ENCODE results near the gene PRDM16. TPM values are rescaled to one million over a fixed set of nuclear protein-coding genes. Genes with fewer than 3 reads are reported as not detected.

The PRDM16 gene
- polyA plus RNA-seq, 1 donor (not counting 4 experiments of a cell fraction or from before 2014, with no cell fraction given), result 0.05 TPM

DNA sequence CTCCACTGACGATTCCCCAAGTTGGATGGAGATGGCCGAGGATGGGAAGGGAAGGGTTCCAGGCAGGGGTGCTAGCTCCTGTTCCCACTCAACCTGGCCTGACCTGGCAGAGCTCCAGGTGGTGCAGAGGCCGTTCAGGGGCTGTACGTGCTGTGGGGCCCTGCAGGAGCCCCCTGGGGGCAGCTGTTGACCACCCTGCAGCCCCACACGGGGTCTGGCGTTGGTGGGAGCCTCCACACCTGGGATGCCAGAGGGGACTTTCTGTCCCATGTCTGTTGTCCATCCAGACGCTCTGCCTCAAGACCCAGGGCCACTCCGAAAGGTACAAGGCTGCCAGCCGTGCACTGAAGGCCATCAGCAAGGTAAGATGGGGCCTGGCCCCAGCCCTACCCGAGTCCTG lies 405.4 kb downstream of the PRDM16 start:
- no peak for FAIRE-seq

DNA sequence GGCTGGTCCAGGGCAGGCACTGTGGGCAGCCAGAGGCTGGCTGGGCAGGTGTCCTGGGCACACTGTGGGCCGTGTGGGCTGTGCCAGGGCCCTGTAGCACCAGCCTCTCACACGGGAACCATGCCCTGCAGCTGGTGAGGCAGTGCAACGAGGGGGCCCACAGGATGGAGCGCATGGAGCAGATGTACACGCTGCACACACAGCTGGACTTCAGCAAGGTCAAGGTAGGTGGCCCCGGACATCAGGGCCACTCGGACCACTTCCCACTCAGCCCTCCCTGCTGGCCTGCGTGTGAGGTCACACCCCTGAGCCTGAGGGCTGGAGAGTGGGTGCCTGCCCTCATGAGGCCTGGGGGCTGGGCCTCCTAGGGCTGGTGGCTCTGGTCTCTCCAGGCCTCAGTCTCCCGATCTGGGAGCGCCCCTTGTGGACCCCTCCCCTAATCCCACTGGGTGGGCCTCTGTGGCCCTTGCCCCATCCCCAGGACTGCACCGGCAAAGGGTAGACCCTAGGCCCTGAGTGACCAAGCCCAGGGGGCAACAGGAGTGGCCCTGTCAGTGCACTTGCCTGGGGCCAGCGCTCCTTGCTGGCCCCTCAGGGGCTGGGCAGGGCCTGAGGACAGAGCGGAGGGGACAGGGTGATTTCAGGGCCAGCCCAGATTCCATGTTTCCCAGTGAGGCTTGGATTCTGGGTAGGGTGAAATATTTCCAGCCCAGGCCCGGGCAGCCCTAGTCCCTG lies 407.0 kb downstream of the PRDM16 start:
- H3K9me1 ChIP-seq (ENCODE audit: control insufficient read depth, extremely low read depth, insufficient read depth, low read length), result no peaks in the 10 kb centered on the region
- no peak for FAIRE-seq
- no peaks in the 10 kb centered on the region for H3K79me2 ChIP-seq (ENCODE audit: control insufficient read depth, insufficient read depth, low read length)
- H3K27me3 ChIP-seq (ENCODE audit: control insufficient read depth, extremely low read depth, insufficient read depth, low read length), result no peaks in the 10 kb centered on the region
- H3K9ac ChIP-seq (ENCODE audit: control insufficient read depth, extremely low read depth, insufficient read depth, low read length), result no peak overlapping the region
- TF ChIP-seq, protein P1, sequence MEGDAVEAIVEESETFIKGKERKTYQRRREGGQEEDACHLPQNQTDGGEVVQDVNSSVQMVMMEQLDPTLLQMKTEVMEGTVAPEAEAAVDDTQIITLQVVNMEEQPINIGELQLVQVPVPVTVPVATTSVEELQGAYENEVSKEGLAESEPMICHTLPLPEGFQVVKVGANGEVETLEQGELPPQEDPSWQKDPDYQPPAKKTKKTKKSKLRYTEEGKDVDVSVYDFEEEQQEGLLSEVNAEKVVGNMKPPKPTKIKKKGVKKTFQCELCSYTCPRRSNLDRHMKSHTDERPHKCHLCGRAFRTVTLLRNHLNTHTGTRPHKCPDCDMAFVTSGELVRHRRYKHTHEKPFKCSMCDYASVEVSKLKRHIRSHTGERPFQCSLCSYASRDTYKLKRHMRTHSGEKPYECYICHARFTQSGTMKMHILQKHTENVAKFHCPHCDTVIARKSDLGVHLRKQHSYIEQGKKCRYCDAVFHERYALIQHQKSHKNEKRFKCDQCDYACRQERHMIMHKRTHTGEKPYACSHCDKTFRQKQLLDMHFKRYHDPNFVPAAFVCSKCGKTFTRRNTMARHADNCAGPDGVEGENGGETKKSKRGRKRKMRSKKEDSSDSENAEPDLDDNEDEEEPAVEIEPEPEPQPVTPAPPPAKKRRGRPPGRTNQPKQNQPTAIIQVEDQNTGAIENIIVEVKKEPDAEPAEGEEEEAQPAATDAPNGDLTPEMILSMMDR (optimal IDR thresholded peaks at IDR 0.05 in 1 of 3, IDR thresholded peaks at IDR 0.05 in 1 of 3, conservative IDR thresholded peaks at IDR 0.05 in 1 of 3; ENCODE audit: extremely low read depth in 1 of 3, insufficient read depth in 2 of 3, low read length in 3 of 3), result no peak
- TF ChIP-seq EZH2 (IDR thresholded peaks at IDR 0.05; ENCODE audit: low read length), result no peak
- peaks cover 31% of the 10 kb centered on the region for H3K4me1 ChIP-seq (ENCODE audit: control insufficient read depth, extremely low read depth, insufficient read depth, low read length)
- H3K9me3 ChIP-seq (ENCODE audit: control insufficient read depth, low read depth, low read length), result no peaks in the 10 kb centered on the region
- H3K27ac ChIP-seq (ENCODE audit: control insufficient read depth, insufficient read depth, low read length), result no peak overlapping the region
- H4K20me1 ChIP-seq (ENCODE audit: control insufficient read depth, extremely low read depth, insufficient read depth, low read length), result peaks cover 4% of the 10 kb centered on the region
- no peak for DNase-seq (ENCODE audit: low read depth, low spot score)
- no peak overlapping the region for H2AFZ ChIP-seq (ENCODE audit: control insufficient read depth, low read length)
- H3K36me3 ChIP-seq (ENCODE audit: control insufficient read depth in 2 of 2, extremely low read depth in 1 of 2, insufficient read depth in 2 of 2, low read length in 2 of 2), result peaks cover 0 to 13% of the 10 kb centered on the region in 2 experiments
- dilution Hi-C loops (cut with MboI; ENCODE audit: extremely low pct_ligation_motif_present, low sequenced_read_pairs), result no loop called here
- no peak overlapping the region for H3K4me2 ChIP-seq (ENCODE audit: control insufficient read depth, extremely low read depth, insufficient read depth, low read depth, low read length)
- H3K4me3 ChIP-seq (ENCODE audit: control insufficient read depth in 2 of 3, extremely low read depth in 1 of 3, insufficient read depth in 2 of 3, low read depth in 1 of 3, low read length in 3 of 3), result no peak overlapping the region

More for the DNA sequence above, 405.4 kb downstream of the PRDM16 start:
- Histone ChIP-seq H3K9me1 (ENCODE audit: control insufficient read depth, extremely low read depth, insufficient read depth, low read length) (no peaks in the 10 kb centered on the region), H3K9ac (ENCODE audit: control insufficient read depth, extremely low read depth, insufficient read depth, low read length) (no peak overlapping the region), H3K4me2 (ENCODE audit: control insufficient read depth, extremely low read depth, insufficient read depth, low read depth, low read length) (no peak overlapping the region), H3K4me1 (ENCODE audit: control insufficient read depth, extremely low read depth, insufficient read depth, low read length) (peaks cover 39% of the 10 kb centered on the region), H2AFZ (ENCODE audit: control insufficient read depth, low read length) (no peak overlapping the region), H3K4me3 (ENCODE audit: control insufficient read depth in 2 of 3, extremely low read depth in 1 of 3, insufficient read depth in 2 of 3, low read depth in 1 of 3, low read length in 3 of 3) (no peak overlapping the region), H3K9me3 (ENCODE audit: control insufficient read depth, low read depth, low read length) (no peaks in the 10 kb centered on the region), H3K36me3 (ENCODE audit: control insufficient read depth in 2 of 2, extremely low read depth in 1 of 2, insufficient read depth in 2 of 2, low read length in 2 of 2) (peaks cover 0 to 13% of the 10 kb centered on the region in 2 experiments), H3K27me3 (ENCODE audit: control insufficient read depth, extremely low read depth, insufficient read depth, low read length) (no peaks in the 10 kb centered on the region), H3K79me2 (ENCODE audit: control insufficient read depth, insufficient read depth, low read length) (no peaks in the 10 kb centered on the region), H4K20me1 (ENCODE audit: control insufficient read depth, extremely low read depth, insufficient read depth, low read length) (peaks cover 4% of the 10 kb centered on the region), H3K27ac (ENCODE audit: control insufficient read depth, insufficient read depth, low read length) (no peak overlapping the region)
- DNase-seq (ENCODE audit: low read depth, low spot score), result no peak
- dilution Hi-C loops (cut with MboI; ENCODE audit: extremely low pct_ligation_motif_present, low sequenced_read_pairs), result no loop called here
- TF ChIP-seq, protein P1 (optimal IDR thresholded peaks at IDR 0.05 in 1 of 3, IDR thresholded peaks at IDR 0.05 in 1 of 3, conservative IDR thresholded peaks at IDR 0.05 in 1 of 3; ENCODE audit: extremely low read depth in 1 of 3, insufficient read depth in 2 of 3, low read length in 3 of 3), result no peak
- TF ChIP-seq EZH2 (IDR thresholded peaks at IDR 0.05; ENCODE audit: low read length), result no peak
